GM19238 (cell line): ENCODE measurements around the gene ZBTB17.
"Not testable (repeated sequence)": the region's sequence is repeated elsewhere in the genome, so short reads cannot be mapped to it uniquely, and the experiment has no call there.

ENCODE experiments used
- DNase-seq: peaks from one replicate; pipeline ENCODE4 v3.0.0; 2011; ENCODE audit warnings: low spot score; ENCODE audit not compliant: insufficient read length

Gene ZBTB17

GRCh38 chr1:16011936-16012589 is 36.2 kb upstream of the ZBTB17 start:
- DNase-seq = no peak

GRCh38 chr1:16010837-16011236 is 34.9 kb upstream of the ZBTB17 start:
- no peak for DNase-seq

GRCh38 chr1:16009678-16010077 is 33.8 kb upstream of the ZBTB17 start:
- DNase-seq = no peak

GRCh38 chr1:16009030-16009460 is 33.1 kb upstream of the ZBTB17 start:
- DNase-seq = peak; percentile 60

DNA sequence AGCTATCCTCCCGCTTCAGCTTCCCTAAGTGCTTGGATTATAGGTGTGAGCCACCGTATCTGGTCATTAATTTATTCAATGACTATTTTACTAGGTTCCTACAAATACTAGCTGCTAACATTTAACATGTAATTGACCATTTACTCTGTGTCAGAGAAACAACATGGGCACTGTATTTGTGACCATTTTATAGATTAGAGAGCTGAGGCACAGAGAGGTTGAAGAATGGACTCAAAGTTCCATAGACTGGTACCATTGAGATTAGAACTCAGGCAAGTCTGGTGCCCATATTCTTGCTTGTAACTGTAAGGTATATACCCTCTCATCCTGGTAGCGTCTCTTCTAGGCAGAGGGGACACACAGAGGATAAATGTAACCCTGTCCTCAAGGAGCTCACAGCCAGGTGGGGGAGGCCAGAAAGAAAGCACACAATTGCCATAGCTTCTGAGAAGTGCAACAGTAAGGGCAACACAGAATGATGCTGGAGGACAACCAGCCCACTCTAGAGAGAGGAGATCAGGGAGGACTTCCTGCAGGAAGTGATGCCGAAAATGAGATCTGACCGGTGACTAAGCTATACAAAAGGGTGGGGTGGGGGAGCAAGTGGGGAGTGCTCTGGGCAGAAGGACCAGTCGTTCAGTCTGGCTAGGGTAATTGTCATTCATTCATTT is 31.9 kb upstream of the ZBTB17 start:
- DNase-seq = no peak

- no peak for DNase-seq
Measured at GRCh38 chr1:16006552-16007485, 30.9 kb upstream of the ZBTB17 start.

- DNase-seq = no peak
Measured at GRCh38 chr1:16006010-16006409, 30.1 kb upstream of the ZBTB17 start.

DNA sequence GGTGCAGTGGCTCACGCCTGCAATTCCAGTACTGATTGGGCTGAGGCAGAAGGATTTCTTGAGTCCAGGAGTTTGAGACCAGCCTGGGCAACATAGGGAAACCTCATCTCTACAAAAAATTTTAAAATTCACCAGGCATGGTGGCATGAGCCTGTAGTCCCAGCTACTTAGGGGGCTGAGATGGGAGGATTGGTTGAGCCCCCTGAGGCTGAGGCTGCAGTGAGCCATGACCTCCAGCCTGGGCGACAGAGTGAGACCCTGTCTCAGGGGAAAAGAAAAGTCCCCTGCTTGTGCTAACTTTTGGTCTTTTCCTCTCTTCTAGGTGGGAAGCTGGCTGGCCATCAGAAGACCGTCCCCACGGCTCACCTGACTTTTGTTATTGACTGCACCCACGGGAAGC is 29.7 kb upstream of the ZBTB17 start:
- DNase-seq = no peak

GRCh38 chr1:16001274-16001673 is 25.4 kb upstream of the ZBTB17 start:
- not testable (repeated sequence) for DNase-seq

- no peak for DNase-seq
Measured at GRCh38 chr1:15998929-15999328, 23.0 kb upstream of the ZBTB17 start.

DNA sequence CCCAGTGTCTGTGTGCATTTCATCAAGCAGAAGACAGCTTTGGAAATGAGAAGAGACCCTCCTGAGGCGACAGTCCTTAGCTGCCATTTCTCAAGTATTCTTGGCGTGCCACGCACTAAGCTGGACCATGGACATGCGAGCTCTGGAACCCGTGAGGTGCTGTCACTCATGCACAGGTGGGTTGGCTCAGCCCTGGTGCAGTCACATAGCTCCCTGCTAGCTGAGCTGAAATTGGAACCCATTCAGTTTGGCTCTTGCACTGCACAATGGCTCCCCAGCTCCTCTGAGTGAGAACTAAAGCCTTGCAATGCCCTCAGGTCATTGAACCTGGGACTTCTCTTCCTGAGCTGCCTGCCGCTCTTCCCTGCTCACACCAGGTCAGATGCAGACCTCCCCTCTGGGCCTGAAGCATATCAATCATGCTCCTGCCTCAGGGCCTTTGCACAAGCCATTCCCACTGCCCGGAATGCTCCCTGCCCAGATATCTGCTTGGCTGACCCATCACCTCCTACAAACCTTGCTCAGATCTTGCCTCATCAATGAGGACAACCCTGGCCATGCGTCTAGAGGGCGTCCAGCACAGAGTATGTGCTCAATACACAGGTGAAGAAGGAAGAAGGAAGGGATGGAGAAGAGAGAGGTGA is 21.9 kb upstream of the ZBTB17 start:
- DNase-seq = no peak

DNA sequence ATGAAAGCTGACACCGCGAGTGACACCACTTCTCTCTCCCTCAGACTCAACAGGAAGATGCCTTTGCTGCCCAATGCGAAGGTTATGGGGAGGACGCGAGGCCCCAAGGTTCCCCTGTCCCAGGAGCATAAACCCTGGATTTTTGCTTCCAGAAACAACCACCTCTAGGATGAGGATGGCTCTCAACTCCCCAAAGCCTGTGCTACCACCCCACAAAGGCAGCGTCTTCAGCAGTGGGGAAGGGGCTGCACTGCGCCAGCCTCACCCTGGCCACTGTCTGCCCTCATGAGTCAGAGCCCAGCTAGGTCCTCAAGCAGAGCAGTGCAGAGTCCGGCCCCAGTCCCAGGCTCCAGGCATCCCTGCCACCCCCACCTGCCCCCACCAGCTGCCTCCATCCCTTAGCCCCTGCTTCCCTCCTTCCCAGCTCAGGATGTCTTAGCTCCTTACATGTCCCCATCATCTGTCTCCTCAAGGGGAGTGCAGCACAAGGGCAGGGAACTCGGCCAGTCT is 21.2 kb upstream of the ZBTB17 start:
- no peak for DNase-seq

DNA sequence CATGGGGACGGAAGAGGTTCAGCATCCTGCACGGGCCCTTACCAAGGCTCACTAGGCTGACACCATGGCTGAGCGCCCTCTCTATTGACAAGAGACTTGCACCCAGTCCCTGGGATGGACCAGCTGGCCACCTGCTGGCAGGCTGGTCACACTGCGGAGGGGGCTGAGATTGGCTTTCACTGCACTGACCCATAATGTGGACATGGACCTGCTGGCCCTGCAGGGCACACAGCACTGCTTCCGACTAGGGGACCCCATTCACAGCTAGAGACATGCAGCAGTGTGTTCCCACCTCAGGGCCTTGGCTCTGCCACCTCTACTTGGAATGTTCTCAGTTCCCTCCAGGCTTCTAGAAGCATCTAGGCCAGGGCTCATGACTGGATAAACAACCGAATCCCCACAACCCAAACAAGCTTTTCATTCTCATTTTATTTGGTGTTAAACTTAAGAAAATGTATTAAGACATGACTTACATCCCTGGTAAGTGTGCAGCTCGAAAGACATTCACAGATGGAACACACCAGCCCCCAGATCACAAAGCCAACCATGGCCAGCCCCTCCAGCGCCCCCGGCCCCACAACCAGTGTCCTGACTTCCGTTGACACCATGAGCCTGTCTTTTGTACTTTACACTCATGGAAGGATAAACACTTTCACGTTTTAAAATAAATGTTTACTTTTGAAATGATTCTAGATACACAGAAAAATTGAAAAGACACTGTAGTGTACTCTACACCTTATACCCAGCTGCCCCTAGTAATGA is 18.9 kb upstream of the ZBTB17 start:
- no peak for DNase-seq

- no peak for DNase-seq
Measured at GRCh38 chr1:15994081-15994480, 18.2 kb upstream of the ZBTB17 start.

DNA sequence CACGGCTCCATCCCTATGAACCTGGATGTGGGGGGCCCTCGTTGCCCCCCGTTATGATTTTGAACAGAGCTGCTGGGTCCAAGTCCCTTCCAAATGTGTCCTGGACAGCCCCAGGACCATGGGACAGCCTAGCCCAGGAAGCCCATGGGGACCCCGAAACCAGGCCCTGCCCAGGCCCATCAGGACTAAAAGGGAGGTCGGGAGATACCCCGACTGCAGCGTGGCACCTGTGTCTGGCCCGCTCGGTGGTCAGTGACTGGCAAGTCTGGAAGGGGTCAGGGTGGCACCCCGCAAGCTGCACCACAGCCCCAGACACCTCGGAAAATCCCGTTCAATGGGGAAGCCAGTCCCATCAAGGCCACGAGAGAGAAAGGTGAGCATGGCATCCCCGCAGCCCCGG is 17.8 kb upstream of the ZBTB17 start:
- no peak for DNase-seq

DNA sequence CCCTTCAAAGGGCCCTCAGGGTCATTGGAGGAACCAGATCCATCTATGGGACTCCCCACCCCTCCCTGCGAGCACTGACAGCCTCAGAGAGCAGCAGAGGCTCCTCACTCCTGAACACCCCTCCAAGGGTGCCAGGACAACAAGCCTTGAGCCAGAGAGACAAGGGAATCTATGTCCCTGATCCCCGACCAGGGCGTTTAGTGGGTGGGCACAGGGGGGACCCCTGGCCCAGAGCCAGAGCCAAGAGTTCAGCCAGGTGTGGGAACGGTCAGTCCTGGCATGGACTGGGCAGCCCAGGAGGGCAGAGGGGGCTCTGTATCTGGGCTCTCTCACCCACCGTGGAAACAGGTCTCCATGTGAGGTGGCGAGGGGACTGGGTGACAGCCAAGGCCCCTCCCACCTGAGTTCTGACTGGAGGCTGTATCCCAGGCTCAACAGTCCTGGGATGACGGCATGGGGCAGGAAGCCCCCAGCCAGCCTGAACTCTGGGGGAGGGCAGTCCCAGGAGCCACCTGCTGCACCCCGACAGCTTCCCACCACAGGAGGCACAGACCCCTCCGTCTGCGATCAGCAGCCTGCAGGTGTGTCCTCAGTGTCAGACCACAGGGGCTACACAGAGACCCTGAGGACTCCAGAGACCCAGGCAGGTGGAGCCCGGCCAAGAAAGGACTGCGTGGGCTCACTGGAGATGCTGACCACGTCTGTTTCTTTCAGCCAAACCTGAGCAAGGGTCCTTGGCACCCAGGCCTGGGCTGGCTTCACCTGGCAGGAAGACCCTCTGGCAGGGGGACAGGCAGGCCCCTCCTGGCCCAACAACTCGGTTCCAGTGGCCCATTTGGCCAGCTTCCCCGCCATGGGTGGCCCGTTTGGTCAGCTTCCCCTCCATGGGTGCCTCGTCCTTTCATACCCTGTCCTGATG is 16.9 kb upstream of the ZBTB17 start:
- DNase-seq = no peak

GRCh38 chr1:15992187-15992553 is 16.3 kb upstream of the ZBTB17 start:
- no peak for DNase-seq

GRCh38 chr1:15991427-15992186 is 15.7 kb upstream of the ZBTB17 start:
- DNase-seq = no peak

GRCh38 chr1:15989776-15990175 is 13.9 kb upstream of the ZBTB17 start:
- no peak for DNase-seq
